ENCODE measurements around the gene AKR1B15.

AKR1B15 gene

DNA sequence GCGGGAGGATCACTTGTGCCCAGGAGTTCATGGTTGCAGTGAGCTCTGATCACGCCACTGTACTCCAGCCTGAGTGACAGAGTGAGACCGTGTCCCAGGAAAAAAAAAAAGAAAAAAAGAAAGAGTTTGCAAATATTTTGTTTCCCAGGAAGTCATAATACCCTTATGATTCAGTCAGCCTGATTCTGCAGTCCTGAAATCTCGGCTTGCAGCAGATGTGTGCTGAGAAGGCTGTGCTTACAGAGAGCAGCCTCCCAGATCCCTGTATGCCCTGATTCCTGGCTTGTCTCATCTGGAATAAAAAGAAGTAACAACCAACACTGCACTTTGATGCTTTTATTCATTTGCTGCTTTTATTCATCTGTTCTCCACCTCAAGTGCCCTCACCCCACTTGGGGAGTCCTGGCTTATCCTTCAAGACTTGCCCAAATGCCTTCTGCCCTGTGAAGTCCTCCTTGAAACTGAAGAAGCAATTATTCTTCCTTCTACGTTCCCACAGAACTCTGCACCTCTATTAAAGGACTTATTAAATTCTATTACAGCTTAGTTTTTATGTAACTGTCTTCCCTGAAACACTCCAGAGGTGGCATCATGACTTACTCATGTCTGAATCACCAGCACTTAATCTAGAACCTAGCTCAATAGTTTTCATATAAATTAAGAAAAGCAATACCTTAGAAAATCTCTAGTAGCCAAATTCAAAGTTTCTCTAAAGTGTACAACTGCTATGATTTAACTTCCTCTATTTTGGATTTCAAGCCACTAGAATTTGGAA is 70.0 kb downstream of the AKR1B15 start:
- peak; percentile 70 for DNase-seq (ENCODE audit: low spot score)

DNA sequence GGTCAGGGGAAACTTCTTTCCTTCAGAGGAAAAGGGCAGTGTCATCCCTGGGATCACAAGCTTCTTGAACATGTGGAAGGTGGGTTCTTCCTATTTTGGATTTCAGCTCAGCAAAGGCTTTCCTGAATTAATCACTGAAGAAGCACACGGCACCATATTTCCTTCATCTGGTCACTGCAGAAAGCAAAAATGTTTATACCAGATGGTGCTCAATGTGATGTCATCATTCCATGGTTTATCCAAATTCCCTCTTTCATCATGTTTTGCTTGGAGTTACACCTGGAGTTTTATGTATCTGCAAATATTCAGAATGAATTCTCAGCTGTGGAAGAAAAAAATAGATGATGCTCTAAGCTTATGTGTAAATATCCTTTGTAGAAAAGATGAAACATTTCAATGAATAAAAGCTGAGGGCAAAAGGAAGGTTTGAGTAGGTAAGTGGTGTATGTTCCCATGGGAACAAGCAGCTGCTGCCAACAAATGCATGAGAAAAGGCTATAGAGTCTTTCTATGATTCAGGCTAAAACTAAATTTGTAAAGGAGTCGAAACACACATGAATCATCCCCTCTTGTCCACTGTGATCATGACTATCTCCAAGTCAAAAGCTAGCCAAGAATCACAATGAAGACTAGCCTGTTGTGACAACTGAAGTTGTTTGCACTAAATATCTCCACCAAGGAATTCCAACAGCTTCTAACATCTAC is 70.9 kb downstream of the AKR1B15 start:
- peak; percentile 94 for DNase-seq (ENCODE audit: low spot score)

DNA sequence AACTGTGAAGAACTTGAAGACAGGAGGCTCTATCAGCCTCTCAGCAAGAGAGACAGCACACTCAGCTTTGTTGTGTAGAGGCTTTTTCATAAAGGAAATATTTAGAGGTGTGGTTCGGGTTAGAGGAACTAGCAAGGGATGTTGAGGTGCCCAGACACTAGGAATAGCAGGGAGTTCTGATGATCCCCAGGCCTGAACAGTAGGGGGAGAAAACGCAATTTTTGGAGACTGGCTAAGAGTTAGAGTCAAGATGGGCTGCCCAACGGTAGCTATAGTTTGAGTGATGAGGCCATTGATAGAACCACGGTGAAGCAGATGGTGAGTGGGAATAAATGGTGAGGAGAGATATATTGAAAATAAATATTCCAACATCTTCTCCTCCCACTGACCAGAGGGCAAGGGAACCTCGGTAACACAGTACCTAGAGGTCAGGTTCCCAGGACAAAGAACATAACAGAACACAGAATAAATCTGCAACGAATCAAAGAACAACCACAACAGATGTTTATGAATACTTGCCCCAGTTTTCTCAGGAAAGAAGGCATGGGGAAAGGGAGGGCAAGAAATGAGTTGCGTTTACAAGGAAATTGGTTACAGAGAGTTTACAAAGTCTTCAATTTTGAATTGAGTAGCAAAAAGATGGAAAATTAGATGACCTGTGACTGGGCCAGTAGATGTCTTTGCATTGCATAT is 73.5 kb downstream of the AKR1B15 start:
- DNase-seq (ENCODE audit: low spot score), result no peak

DNA sequence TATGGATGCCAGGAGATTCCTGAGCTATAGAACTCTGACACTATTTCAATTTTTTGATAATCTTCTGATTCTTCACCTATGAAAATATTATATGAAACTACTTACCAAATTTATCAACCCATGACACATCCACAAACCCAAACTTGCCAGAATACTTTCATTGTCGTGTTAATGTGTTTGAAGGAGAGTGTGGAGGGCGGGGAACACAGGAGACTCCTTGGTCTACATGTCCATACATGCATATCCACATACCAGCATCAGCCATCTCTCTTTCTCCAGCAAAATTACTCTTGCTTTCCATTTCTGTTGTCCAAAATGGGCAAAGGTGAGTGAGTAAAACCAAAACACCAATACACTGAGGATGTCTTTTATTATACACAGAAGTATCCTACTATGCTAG is 74.3 kb downstream of the AKR1B15 start:
- DNase-seq (ENCODE audit: low spot score), result no peak

GRCh38 chr7:134625550-134625949 is 76.6 kb downstream of the AKR1B15 start:
- no peak for DNase-seq (ENCODE audit: low spot score)

GRCh38 chr7:134627109-134627774 is 78.3 kb downstream of the AKR1B15 start:
- no peak for DNase-seq (ENCODE audit: low spot score)

DNA sequence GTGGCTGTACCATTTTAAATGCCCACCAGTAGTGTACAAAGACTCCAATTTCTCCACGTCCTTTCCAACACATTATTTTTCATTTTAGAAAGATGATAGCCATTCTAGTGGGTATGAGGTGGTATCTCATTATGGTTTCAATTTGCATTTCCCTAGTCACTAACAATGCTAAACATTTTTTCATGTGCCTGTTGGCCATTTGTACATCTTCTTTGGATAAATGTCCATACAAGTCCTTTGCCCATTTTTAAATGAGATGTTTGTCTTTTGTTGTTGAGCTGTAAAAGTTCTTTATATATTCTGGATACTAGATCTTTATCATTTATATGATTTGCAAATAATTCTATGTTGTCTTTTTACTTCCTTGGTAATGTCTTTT is 78.9 kb downstream of the AKR1B15 start:
- DNase-seq (ENCODE audit: low spot score), result no peak

DNA sequence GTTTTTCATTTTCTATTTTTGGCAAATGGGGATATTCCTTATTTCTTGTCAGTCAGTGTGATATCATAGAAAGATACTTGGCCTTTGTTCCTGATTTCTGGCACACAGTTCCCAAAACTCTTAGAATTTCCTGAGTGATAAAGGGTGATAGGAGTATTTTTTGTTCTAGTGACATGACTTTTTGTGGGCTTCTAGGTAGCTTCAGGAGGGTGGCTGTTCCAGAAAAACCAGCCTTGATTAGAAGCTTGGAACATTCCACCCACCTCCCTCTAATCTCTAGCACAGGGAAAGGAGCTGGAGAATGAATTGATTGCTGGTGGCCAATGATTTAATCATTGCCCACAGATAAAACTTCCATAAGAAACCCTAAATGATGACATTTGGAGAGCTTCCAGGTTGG is 80.5 kb downstream of the AKR1B15 start:
- no peak for DNase-seq (ENCODE audit: low spot score)
